Measurements from ENCODE around the gene TBX4.

- TF ChIP-seq CTCF (IDR thresholded peaks at IDR 0.05) = no peak
- no peak for TF ChIP-seq POLR2A (IDR thresholded peaks at IDR 0.05)
Observed at GRCh38 chr17:61421460-61421859, 30.8 kb upstream of the TBX4 start.

All from breast epithelium (tissue), 3 donors.